Stimulated activated CD4-positive, alpha-beta T cell treated with anti-CD3 and anti-CD28 coated beads, Interleukin-2, amount 100 ng/mL, for 4 hours (primary cell): ENCODE data around the gene S100A7.

Source experiments
- DNase-seq: peaks from one replicate; pipeline ENCODE4 v3.0.0-alpha.2; 2020; ENCODE audit warnings: low read depth

The S100A7 gene

DNA sequence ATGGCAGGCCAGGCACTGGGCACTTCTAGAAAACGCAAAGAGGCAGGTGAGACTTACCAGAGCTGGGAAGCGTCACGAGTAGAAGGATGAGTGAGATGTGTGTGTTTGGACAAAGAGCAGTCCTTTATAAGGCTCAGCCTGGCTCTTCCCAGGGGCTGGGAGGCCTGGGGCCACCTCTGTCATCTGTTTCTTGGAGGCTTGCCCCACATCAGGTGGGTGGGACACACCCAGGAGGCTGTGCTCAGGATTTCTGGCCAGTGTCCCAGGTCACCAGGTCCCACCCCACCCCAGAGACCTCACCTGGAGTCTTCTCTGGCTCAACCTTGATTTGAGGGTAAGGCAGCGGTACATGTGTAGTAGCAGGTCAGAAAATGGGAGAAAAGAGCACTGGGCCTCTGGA lies at the start of gene S100A7:
Gene S100A7 (minus strand): TSS at position 101 of the 400 bp plus-strand sequence. CDS start 1,638 bp downstream, outside the sequence.
- no peak for DNase-seq

DNA sequence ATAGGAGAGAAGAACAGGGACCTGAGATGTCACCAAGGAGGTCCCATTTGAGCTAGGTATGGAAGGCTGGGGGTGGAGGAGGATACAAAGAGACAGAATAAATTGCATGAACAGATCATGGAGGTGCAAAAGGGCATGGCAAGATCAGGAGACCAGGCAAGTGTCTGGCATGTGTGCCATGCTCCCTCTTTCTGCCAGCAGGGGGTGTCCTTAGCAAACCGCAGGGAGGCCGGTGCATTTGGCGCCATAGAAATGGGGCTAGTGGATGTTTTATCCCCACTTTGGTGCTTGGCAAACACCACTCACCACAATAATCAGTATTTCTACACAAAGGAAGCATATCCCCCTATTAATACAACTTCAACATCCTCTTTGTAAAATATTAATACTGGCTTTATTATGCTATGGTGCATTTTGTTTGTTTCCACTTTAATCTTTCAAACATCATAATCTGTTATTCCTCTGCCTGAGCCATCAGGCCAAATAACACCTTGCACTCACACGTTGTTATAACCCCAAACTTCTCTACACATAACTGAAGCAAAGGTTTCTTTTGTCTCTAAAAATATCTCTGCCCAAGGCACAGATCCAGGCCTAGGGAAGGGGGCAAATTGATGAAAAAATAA lies 49.4 kb upstream of the S100A7 start:
- peak; percentile 58 for DNase-seq

- DNase-seq = no peak
These were observed 48.6 kb upstream of the S100A7 start for GRCh38 chr1:153509036-153509435.

GRCh38 chr1:153507926-153508583 lies 47.6 kb upstream of the S100A7 start:
- DNase-seq = no peak

- no peak for DNase-seq
These were observed 46.5 kb upstream of the S100A7 start for GRCh38 chr1:153506831-153507413.

DNA sequence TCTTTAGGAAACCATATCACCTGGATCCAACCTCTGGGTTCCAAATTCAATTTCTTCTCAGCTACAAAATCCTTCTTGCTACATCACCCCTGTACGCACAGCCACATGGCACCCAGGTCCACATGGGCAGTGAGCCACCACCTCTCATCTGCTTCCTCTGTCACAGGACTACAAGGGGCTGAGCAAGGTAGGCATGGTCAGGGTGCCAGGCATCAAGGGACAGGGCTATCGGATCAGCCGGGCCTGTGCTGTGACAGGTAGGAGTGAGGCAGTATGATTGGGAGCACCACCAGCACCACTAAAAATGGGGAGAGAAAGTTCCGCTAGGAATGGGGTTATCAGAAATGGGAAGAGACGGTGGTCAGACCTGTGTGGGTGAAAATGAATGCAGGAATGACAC lies 45.9 kb upstream of the S100A7 start:
- no peak for DNase-seq

- DNase-seq = no peak
These were observed 45.1 kb upstream of the S100A7 start for GRCh38 chr1:153505576-153505975.

DNA sequence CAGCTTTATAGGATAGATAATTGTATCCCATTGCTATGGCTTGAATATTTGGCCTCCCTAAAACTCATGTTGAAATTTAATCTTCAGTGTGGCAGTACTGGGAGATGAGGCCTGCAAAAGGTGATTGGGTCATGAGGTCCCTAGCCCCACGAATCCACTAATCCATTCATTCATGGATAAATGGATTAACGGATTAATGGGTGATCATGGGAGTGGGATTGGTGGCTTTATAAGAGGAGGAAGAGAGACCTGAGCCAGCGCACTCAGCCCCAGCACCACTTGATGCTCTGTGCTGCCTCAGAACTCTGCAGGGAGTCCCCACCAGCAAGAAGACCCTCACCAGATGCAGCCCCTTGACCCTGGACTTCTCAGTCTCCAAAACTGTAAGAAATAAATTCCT lies 43.3 kb upstream of the S100A7 start:
- DNase-seq = no peak

GRCh38 chr1:153498746-153499145 lies 38.3 kb upstream of the S100A7 start:
- DNase-seq = no peak

DNA sequence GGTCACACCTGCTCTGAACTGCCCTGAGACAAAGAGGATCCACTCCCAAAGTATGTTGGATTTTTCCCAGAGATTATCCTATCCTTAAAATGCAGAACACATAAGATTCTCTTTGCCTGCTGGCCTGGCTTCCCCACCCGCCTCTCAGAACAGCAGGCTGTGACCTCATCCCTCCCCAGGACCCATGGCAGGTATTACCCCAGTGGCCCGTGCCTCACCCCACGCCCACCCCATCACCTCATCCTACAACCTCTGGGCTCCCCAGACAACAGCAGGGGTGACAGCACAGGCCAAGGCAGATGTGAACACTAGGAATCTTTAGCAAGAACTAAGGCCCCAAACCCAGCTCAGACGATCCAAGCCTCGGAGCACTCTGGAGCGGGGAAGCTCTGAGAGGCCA lies 35.1 kb upstream of the S100A7 start:
- no peak for DNase-seq

DNA sequence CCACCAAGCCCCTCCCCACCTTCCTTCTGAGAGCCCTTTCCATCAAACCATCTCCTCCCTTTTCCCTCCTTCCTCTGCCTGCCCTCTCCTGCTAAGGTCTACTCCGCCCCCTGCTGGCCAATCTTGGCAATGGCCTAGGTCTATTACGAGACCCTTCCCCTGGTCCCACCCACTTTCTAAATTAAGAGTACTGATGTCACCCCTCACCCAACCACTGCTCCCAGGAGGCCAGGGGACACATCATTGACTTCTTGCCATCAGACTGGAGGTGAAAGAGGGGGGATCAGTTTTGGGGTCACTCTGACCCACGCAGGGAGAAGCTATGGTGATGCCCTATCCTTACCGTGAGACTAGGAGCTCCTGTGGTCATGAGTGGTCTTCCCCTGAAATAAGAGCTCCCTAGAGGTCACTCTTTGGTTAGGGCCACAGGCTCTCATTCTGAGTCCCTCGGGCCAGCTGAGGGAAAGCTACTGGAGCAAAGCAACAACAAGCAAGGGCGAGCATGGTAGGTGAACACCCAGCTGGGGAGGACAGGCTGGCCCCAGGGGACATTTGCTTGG lies 34.6 kb upstream of the S100A7 start:
- peak; percentile 63 for DNase-seq

- no peak for DNase-seq
These were observed 33.0 kb upstream of the S100A7 start for GRCh38 chr1:153493343-153493960.

GRCh38 chr1:153490272-153491051 lies 30.0 kb upstream of the S100A7 start:
- no peak for DNase-seq

DNA sequence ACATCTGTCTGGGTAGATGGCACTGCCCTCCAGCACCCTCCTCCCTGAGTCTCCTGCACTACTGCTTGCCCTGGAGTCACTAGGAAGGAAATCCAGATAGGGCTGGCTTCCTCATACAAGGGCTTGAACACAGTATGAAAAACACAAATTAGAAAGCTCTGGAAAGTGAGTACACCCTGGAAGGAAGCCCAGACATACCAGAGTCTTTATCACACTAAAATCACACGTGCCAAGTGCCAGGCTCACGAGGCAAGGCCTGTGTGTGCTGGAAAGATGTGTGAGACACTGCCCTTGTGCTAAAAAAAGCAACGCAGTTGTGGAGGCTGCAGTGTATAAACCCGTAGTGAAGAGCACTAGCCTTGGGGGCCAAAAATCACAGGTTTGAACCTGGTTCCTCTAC lies 28.3 kb upstream of the S100A7 start:
- DNase-seq = no peak

GRCh38 chr1:153487707-153488106 lies 27.3 kb upstream of the S100A7 start:
- DNase-seq = no peak

DNA sequence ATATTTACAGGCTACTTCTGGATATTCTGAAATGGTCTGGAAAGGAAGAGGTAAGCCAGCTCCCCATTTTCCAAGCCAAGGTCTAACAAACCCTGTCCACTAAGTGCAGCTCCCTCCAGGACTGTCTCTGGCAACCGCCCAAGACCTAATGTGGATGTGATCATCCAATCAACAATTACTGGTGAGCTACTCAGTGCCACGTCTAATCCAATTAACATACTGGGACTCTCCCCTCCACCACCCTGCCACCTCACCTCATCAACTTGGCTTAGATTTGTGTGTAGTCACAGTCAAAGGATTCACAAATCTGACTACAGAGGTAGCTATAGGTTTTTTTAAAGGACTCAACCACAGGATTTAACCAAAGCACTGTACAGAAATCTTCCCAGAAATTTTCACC lies 25.4 kb upstream of the S100A7 start:
- DNase-seq = no peak

GRCh38 chr1:153483776-153484175 lies 23.3 kb upstream of the S100A7 start:
- no peak for DNase-seq

DNA sequence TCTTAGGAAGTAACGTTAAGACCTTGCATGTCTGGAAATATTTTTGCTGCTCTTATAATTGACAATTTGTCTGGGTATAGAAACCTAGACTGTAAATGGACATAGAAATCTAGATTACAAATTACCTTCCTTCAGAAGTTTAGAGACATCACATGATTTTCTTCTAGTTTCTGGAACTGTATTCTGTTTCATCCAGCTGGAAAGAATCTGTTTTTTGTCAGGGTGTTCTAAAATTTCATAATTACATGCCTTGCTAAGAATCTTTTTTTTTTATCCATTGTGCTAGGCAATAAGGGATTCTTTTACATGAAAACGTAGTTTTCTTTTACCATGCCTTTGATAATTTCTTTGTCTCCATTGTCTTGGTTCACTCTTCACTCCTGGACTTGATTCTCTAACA lies 20.7 kb upstream of the S100A7 start:
- DNase-seq = no peak

GRCh38 chr1:153478692-153479618 lies 18.5 kb upstream of the S100A7 start:
- DNase-seq = no peak

- DNase-seq = no peak
These were observed 17.7 kb upstream of the S100A7 start for GRCh38 chr1:153478047-153478691.
